Measurements from ENCODE around the gene FCGR3B. TPM values are rescaled to one million over a fixed set of nuclear protein-coding genes. Genes with fewer than 3 reads are reported as not detected.
"Not testable (repeated sequence)": the region's sequence is repeated elsewhere in the genome, so short reads cannot be mapped to it uniquely, and the experiment has no call there.

The FCGR3B gene
- total RNA-seq, 1 donor from 2014 or later = 50.1 TPM

- H3K27ac ChIP-seq = peak overlapping the region; percentile 50
- H3K4me3 ChIP-seq = peak overlapping the region; percentile 44
- H3K36me3 ChIP-seq; H3K9me3 ChIP-seq; H3K4me1 ChIP-seq; intact Hi-C loops (cut with DNase I); H3K27me3 ChIP-seq (ENCODE audit: low read depth): not testable (repeated sequence)
- ATAC-seq (peak; percentile 81 to 89), DNase-seq (peak; percentile 69)
These were observed 9.6 kb downstream of the FCGR3B start for GRCh38 chr1:161621181-161622000.

- H3K27me3 ChIP-seq (ENCODE audit: low read depth); DNase-seq; H3K36me3 ChIP-seq; H3K27ac ChIP-seq; ATAC-seq; H3K9me3 ChIP-seq; intact Hi-C loops (cut with DNase I); H3K4me3 ChIP-seq; H3K4me1 ChIP-seq: not testable (repeated sequence)
These were observed 10.6 kb downstream of the FCGR3B start for GRCh38 chr1:161620399-161620798.

GRCh38 chr1:161618517-161618916 is 12.5 kb downstream of the FCGR3B start:
- H3K4me1 ChIP-seq; ATAC-seq; intact Hi-C loops (cut with DNase I): not testable (repeated sequence)

GRCh38 chr1:161616417-161616816 is 14.6 kb downstream of the FCGR3B start:
- H3K9me3 ChIP-seq; H3K4me1 ChIP-seq; H3K36me3 ChIP-seq; H3K27me3 ChIP-seq (ENCODE audit: low read depth); DNase-seq; H3K4me3 ChIP-seq; ATAC-seq; intact Hi-C loops (cut with DNase I); H3K27ac ChIP-seq: not testable (repeated sequence)

More at GRCh38 chr1:161618517-161618916, 12.5 kb downstream of the FCGR3B start:
- not testable (repeated sequence) for DNase-seq; H3K27ac ChIP-seq; H3K27me3 ChIP-seq (ENCODE audit: low read depth); H3K36me3 ChIP-seq; H3K4me3 ChIP-seq; H3K9me3 ChIP-seq

- intact Hi-C loops (cut with DNase I); ATAC-seq; DNase-seq; H3K9me3 ChIP-seq; H3K27me3 ChIP-seq (ENCODE audit: low read depth); H3K36me3 ChIP-seq; H3K4me1 ChIP-seq: not testable (repeated sequence)
- Histone ChIP-seq H3K4me3 (peak overlapping the region; percentile 59), H3K27ac (peak overlapping the region; percentile 76)
These were observed 17.8 kb downstream of the FCGR3B start for GRCh38 chr1:161613142-161613514.

- DNase-seq (peak; percentile 95), ATAC-seq (peak; percentile 96 to 97)
- Histone ChIP-seq H3K27ac (peak overlapping the region; percentile 76), H3K4me3 (peak overlapping the region; percentile 59)
- H3K4me1 ChIP-seq; H3K9me3 ChIP-seq; intact Hi-C loops (cut with DNase I); H3K36me3 ChIP-seq; H3K27me3 ChIP-seq (ENCODE audit: low read depth): not testable (repeated sequence)
These were observed 18.4 kb downstream of the FCGR3B start for GRCh38 chr1:161612322-161613141.

- intact Hi-C loops (cut with DNase I); H3K4me1 ChIP-seq; H3K9me3 ChIP-seq; ATAC-seq; H3K27me3 ChIP-seq (ENCODE audit: low read depth); DNase-seq; H3K36me3 ChIP-seq: not testable (repeated sequence)
- peak overlapping the region; percentile 76 for H3K27ac ChIP-seq
- peak overlapping the region; percentile 59 for H3K4me3 ChIP-seq
These were observed 19.1 kb downstream of the FCGR3B start for GRCh38 chr1:161611866-161612321.

- H3K9me3 ChIP-seq; H3K27ac ChIP-seq; DNase-seq; ATAC-seq; H3K4me3 ChIP-seq; H3K4me1 ChIP-seq; intact Hi-C loops (cut with DNase I); H3K27me3 ChIP-seq (ENCODE audit: low read depth); H3K36me3 ChIP-seq: not testable (repeated sequence)
These were observed 20.8 kb downstream of the FCGR3B start for GRCh38 chr1:161610198-161610597.

- H3K27me3 ChIP-seq (ENCODE audit: low read depth); H3K4me1 ChIP-seq; intact Hi-C loops (cut with DNase I); DNase-seq; H3K9me3 ChIP-seq; H3K4me3 ChIP-seq; H3K36me3 ChIP-seq; H3K27ac ChIP-seq: not testable (repeated sequence)
- peak in 1 of 2 donors; percentile 17 for ATAC-seq
These were observed 24.2 kb downstream of the FCGR3B start for GRCh38 chr1:161606541-161607336.

- DNase-seq; H3K9me3 ChIP-seq; intact Hi-C loops (cut with DNase I); H3K4me1 ChIP-seq; H3K4me3 ChIP-seq; H3K36me3 ChIP-seq; H3K27me3 ChIP-seq (ENCODE audit: low read depth); H3K27ac ChIP-seq: not testable (repeated sequence)
- peak; percentile 65 to 69 for ATAC-seq
These were observed 25.0 kb downstream of the FCGR3B start for GRCh38 chr1:161605762-161606540.

- H3K27ac ChIP-seq; DNase-seq; intact Hi-C loops (cut with DNase I); H3K4me3 ChIP-seq; ATAC-seq; H3K4me1 ChIP-seq; H3K9me3 ChIP-seq; H3K27me3 ChIP-seq (ENCODE audit: low read depth); H3K36me3 ChIP-seq: not testable (repeated sequence)
These were observed 26.0 kb downstream of the FCGR3B start for GRCh38 chr1:161605024-161605423.

- ATAC-seq; H3K27me3 ChIP-seq (ENCODE audit: low read depth); H3K9me3 ChIP-seq; H3K4me3 ChIP-seq; H3K36me3 ChIP-seq; DNase-seq; intact Hi-C loops (cut with DNase I); H3K27ac ChIP-seq; H3K4me1 ChIP-seq: not testable (repeated sequence)
These were observed 33.9 kb downstream of the FCGR3B start for GRCh38 chr1:161597077-161597476.
